ENCODE measurements around the gene PIGL.
A peak's percentile ranks its signal among the peaks of the same experiment; 100 is the strongest.
"Not testable (repeated sequence)": the region's sequence is repeated elsewhere in the genome, so short reads cannot be mapped to it uniquely, and the experiment has no call there.

Gene PIGL

DNA sequence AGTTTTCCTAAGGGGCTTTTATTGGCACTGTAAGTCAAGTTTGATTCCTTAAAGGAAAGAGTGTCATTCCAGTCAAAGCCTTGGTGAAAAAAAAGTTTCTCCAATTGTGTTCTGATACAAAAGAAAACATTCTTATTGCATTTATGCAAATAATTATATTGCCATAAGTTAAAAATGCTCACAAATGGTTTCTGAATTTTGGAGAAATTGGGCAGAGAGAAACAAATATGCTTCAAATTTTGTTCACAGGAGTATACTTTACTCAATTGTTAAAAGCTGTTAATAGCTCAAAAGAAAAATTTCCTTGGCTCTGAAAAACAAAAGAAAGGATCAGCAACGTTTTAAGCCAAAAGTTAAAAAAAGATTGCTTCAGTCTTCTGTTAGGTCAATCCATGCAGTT lies 60.2 kb downstream of the PIGL start:
- no peak for DNase-seq

DNA sequence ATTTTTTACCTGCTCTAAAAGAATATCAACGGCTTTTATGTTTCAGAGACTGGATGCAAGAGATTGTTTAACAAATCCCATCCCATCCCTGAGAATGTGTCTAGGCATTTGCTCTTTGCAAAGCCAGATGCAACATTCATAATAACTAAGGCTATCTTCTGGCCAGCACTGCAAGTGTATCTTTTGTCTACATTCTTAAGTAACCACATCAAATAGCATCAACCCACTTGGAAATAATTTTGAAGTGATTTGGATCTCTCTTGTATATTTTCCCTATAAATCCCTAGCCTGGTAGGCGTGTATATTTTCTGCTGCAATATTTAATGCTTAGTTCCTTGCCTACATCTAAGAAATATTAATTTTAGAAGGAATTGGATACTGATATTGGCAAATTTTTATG lies 64.3 kb downstream of the PIGL start:
- DNase-seq, result no peak

DNA sequence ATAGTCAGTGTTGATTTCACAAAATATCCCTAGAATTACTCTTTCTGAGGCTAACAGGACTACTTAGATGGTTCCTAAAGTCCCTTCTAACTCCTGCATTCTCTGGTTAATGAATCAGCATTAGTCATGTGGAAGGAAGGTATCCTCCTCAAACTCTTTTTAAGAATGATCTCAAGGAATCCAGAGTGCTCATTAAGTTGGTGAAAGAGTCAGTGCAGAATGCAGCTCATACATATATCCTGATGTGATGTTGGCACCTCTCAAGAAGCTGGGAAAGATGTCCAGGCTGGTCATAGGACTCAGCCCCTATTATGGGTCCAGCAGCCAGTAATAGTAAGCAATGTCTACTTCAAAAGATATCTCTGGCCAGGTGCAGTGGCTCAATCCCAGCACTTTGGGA lies 65.5 kb downstream of the PIGL start:
- no peak for DNase-seq

DNA sequence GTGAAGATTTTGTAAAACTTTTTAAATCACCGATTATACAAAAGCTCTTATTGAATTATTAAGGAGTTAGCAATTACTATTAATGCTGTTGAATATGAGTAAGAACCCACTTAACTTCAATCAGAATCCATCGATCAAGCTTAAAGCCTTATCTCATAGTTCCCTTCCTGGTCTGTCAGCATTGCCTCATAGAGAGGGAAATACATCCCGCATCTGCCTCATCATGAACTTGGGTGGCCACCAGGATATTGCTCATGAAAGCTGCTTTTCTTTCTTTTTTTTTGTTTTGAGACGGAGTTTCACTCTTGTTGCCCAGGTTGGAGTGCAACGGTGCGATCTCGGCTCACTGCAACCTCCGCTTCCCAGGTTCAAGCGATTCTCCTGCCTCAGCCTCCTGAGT lies 66.7 kb downstream of the PIGL start:
- DNase-seq, result no peak

DNA sequence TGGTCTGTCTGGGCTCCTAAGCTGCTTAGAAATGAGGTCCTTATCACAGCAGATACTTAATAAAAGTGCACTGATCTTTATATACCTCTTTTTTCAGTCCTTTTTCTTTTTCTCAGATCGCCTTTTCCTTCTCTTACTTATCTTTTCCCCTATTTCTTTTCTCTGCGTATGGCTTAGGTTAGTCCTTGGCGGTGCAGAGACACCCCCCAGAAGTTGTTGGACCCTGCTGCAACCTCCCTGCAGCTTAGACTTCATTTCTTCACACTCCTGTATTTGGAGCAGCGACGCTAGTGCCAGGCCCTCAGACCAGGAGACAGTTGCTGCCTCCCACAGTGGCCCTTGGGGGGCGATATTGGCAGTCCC lies 68.6 kb downstream of the PIGL start:
- no peak for DNase-seq

DNA sequence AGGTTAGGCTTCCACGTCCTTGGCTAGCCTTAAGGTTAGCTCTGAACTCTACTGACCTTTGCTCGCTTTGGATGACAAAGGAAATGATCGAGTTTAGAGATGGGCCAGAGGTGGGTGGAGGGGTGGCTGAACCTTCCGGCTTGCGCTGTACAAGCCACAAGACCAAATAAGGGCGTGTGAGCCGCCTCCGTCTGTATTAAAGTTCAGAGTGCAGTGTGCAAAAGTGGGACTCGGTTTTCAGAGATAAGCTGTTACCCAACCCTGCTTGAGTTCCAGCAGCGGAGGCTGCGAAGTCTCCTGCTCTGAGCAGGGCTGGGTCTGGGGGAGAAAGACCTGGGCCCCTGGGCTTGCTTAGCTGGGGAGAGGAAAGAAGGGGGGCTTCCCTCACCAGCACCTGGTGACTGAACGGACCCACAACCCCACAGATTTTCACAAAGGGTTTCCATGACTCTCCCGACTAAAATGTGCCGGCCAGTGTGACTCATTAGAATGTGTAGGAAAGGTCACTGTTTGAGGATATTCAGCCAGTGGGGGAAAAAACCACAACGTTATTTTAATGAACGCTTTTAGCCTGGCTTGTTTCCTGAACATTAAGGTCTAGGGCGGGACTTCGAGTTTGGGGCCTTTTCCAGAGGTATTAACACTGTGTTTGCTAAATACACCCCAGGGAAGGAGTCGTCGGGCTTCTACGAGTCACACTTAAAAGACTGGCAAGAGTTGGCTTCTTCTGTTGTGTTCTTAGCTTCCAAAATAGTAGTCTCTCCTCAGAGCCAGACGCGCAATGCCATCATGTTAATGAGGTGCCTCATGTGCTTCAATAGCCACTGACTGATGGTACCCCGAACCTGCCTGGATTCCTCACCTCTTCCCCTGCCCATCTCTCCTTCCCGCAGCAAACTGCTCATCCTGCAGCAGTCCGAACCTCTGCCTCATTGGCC lies 69.3 kb downstream of the PIGL start:
- DNase-seq, result peak; percentile 60

DNA sequence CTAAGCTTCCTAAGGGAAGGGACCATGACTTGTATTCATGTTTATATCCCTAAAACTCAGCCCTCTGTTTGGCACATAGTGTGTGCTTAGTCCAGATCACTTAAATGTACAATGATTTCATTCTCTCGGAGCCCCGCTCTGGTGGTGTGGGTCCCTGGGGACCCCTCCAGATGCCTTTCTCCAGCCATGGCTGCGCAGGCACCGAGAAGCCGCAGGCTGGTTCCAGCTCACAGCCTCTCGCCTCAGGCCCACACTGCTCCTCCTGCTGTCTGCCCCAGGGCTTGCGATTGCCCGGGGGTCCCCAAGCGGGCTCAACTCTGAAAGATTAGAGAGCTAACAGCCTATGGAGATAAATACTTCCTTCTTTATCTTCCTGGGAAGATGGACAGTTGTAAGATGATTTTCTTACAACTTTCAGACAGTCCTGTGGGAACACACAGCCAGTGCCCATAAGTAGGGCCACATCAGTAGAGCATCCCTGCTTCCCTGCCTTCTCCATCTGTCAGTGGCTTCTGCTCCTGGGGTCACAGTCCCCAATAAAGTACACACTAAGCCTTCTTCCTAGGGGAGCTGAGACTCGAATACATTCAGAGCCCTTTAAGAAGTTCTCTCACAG lies 70.0 kb downstream of the PIGL start:
- DNase-seq, result no peak

DNA sequence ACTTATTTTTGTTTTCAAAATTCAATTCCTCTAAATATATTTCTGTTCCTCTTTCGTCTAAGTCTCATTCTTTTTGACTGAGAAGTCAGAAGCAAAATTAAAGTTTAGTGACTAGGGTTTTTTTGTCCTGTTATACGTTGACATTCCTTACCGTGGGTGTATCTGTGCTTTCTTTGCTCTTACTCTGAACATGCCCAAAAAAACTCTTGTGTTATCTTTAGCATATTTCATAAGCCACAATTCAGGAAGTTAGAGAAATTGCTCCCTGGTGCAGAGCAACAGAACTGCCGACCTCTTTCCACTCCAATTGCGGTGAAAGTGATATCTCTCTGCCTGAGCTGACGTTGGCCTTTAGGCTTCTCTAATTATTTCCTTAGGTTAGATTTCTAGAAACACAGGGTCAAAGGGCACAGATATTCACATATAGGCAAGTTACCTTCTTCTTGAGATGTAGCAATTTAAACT lies 70.6 kb downstream of the PIGL start:
- no peak for DNase-seq

DNA sequence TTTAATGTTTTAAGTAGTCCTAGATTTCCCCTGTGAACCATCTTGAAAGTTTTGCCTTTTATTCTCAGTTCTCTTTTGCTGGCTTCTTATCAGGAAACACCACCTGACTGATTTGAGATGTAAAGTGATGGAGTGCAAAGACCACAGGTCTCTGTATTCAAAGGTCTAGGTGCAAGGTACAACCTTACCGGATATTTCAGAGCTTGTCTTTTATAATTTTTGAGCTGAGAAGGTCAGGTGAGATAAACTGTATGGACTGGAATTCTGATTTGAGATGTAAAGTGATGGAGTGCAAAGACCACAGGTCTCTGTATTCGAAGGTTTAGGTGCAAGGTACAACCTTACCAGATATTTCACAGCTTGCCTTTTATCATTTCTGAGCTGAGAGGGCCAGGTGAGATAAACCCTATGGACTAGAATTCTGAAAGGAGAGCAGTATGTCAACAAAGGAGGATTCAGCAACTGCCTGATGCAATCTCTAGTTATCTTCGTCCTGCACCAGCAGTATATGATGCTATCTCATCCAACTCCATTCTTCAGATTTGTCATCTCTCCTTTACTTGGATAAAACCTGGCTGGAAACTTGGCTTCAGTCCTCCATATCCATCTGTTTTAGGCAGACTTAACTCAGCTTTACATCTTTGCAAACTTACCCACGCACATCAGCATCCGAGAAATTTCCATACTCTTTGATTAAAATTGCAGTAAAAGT lies 72.0 kb downstream of the PIGL start:
- no peak for DNase-seq

DNA sequence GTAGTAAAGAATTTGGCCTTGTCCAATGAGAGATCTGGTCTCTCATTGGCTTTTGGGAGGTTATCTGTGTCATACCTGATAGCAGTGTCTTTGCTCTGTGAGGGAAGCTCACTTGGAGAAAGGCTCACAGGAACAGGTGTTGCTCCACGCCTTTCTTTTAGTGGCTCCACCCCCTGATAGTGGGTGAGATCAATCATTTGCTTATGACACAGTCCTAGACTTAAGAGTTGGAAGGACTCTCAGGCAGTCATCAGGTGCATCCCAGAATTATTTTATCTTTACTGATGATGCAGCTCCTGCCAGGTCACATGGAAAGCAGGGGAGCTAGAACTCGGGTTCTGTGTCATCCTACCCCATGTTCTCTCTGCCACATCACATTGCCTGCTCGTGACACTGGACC lies 76.9 kb downstream of the PIGL start:
- no peak for DNase-seq

DNA sequence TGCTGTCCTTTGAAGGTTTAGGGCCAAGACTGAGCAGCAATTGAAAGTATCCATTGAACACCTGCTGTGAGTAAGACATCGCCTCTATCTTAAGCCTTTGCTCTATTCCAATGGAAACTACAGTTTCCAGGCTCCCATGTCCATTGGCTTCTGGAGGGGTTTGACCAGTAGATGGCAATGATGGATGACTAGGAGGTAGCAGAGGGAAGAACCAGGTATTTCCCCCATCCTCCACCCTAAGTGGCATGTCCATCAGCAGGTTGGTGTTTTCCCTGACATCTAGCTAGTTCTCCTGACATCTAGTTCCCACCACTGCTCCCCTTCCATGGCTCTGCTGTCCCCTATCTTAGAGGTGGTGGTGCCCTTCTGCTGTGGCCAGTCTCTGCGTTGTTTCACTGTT lies 77.5 kb downstream of the PIGL start:
- no peak for DNase-seq

DNA sequence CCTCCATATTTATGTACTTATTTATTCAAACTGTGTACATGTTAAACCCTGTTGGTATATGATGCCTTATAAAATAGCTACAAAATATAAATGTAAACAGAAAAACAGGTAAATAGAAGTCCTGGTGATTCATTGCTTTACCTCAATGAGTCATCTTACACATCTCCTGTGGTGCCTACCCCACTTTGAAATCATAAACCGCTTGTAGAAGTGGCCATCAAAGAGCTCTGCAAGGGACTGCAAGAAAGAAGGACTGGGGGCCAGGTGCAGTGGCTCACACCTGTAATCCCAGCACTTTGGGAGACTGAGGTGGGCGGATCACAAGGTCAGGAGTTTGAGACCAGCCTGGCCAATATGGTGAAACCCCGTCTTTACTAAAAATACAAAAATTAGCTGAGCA lies 79.1 kb downstream of the PIGL start:
- DNase-seq, result not testable (repeated sequence)

DNA sequence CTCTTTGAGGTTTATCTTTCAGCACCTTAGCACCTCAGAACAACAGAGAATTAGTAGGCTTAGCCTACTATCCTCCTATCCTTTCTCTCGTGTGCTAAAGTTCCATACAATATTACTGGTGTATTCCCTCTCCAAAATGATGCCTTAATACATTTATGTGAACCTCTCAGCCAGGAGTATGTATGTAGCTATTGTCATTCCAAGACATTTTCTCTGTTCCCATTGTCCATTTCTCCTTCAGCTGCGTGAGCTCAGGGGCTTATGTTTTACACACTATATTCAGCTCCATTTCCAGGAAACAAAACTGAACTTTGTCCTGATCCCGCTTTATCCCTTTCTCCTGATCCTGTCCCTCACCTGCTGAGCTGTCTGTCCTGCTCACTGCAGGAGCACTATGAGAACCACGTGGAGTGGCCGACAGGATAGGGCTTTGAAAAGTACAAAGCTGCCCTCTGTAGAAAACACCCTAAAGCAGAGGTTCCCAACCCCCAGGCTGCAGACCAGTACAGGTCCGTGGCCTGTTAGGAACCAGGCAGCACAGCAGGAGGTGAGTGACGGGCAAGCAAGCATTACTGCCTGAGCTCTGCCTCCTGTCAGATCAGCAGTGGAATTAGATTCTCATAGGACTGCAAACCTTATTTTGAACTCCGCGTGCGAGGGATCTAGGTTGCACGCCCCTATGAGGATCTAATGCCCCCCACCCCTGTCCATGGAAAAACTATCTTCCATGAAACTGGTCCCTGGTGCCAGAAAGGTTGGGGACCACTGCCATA lies 80.5 kb downstream of the PIGL start:
- no peak for DNase-seq

DNA sequence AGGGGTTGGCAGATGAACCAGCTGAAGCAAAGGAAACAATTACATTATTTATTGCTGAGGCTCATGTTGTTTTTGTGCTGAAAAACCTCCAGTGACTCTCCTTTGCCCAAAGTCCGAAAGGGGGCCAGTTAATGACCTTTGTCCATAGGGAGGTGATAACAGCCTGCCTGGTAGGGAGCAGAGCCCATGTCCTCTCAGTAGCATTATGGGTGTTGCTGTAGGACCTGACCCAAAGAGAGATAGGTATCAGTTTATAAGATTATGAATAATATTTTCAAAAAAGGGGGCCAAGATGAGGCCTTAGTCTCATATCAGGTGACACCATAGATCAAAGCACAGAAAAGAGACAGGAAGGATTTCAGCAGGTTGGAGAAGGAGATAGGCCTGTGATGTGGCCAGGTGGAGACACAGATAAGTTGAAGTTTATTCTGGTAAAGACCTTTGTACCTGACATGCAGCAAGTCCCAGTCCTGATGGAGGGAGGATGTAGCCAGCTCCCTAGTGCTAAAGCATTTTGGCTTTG lies 81.2 kb downstream of the PIGL start:
- DNase-seq, result no peak

DNA sequence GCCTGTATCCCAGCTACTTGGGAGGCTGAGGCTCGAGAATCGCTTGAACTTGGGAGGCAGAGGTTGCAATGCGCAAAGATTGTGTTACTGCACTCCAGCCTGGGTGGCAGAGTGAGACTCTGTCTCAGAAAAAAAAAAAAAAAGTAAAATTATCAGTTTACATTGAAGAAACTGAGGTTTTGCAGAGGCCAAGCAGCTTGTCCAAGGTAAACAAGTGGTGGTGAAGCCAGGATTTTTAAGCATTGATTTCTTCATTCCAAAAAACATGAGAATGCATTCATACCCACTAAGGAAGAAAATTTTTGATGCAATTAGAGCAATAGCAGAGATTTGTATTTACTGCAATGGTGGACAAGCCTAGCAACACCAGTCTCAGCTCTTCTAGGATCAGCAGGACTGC lies 83.5 kb downstream of the PIGL start:
- no peak for DNase-seq

DNA sequence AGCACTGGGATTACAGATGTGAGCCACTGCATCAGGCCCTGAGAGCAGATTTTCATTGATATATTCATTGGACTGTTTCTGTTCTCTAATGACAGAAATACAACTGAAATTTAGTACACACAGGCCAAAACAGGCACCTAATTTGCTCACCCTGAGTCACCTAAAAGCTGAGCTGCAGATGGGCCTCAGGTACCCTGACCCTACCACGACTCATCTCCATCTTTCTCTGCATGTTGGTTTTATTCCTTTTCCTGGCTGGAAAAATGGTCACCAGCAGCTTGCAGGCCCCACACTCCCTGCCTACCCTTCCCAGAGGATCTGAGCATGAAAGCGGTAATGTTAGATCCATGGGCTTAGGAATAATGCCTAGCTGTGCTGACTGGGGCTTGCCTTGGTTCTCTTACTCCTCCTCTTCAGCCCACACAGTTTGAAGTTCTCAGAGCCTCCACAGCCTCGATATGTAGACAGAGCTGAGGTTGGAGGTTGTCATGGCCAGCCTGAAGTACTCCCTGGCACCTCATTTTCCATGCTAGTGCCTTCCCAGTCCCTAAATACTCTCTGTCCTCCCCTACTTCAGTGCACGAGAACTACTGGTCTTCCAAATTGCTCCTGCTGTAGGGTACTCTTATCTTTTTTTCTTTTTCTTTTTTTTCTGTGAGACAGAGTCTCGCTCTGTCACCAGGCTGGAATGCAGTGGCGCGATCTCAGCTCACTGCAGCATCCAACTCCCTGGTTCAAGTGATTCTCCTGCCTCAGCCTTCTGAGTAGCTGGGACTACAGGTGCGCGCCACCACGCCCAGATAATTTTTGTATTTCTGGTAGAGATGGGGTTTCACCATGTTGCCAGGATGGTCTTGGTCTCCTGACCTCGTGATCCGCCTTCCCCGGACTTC lies 85.2 kb downstream of the PIGL start:
- no peak for DNase-seq

DNA sequence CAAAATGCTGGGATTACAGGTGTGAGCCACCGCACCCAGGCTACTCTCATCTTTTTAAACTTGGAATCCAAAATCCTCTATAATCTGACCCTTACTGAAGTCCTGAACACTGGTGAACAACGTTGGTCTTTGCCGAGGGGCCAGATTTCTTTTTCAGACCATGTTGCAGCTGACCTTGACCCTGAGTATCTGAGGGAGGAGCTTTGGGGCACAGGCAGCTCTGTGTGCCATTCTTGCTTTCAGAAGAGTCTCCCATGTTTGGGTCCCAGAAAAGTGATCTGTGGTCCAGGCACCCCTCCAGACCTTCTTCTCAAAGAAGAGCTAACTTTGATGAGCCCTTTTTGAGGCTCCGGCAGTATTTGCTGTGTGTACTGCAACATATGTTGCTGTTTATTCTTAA lies 85.8 kb downstream of the PIGL start:
- no peak for DNase-seq

DNA sequence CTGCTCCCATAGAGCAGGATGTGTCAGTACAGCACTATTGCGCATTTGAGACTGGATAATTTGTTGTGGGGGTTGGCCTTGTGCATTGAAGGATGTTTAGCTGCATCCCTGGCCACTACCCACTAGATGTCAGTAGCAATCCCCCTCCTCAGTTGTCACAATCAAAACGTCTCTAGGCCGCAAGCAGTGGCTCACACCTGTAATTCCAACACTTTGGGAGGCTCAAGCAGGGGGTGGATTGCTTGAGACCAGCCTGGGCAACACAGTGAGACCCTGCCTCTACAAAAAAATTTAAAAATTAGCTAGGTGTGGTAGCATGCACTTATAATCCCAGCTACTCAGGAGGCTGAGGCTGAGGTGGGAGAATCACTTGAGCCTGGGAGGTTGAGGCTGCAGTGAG lies 87.8 kb downstream of the PIGL start:
- DNase-seq, result peak; percentile 21

DNA sequence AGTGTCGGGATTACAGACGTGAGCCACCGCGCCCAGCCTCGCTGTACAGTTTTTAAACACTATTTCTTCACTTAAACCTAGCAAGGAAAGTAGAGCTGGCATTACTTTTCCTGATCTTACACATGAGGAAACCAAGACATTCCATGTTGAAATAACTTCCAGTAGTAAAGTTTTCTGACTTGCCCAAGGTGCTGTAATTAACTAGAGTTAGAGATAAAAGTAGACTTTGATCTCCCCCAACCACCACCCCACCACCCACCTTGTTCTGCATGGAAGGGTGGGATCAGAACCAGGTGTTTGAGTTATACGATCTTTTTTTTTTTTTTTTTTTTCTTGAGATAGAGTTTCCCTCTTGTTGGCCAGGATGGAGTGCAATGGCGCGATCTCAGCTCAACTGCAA lies 89.2 kb downstream of the PIGL start:
- DNase-seq, result no peak

DNA sequence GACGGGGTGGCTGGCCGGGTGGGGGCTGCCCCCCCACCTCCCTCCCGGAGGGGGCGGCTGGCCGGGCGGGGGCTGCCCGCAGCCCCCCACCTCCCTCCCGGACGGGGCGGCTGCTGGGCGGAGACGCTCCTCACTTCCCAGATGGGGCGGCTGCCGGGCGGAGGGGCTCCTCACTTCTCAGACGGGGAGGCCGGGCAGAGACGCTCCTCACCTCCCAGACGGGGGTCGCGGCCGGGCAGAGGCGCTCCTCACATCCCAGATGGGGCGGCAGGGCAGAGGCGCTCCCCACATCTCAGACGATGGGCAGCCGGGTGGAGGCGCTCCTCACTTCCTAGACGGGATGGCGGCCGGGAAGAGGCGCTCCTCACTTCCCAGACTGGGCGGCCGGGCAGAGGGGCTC lies 95.1 kb downstream of the PIGL start:
- not testable (repeated sequence) for DNase-seq

Data from NCI-H510A (cell line).